Nephron (organoid): ENCODE data around the gene KCNJ9.

Experiments
- H3K27ac Mint-ChIP-seq, 3 experiments: 2 replicates each; pipeline ENCODE4 v1.8.0; 2020; ENCODE audit warnings: mixed read lengths in 3 of 3, mild to moderate bottlenecking in 2 of 3, moderate library complexity in 1 of 3
- H3K27me3 Mint-ChIP-seq: 2 replicates; pipeline ENCODE4 v1.8.0; 2021; ENCODE audit warnings: low read depth, mild to moderate bottlenecking, moderate library complexity, mixed read lengths
- H3K36me3 Mint-ChIP-seq: 2 replicates; pipeline ENCODE4 v1.8.0; 2020; ENCODE audit warnings: low read depth, mixed read lengths
- H3K4me1 Mint-ChIP-seq: 2 replicates; pipeline ENCODE4 v1.8.0; 2020; ENCODE audit warnings: mixed read lengths
- H3K4me3 Mint-ChIP-seq, 3 experiments: 2 replicates each; pipeline ENCODE4 v1.8.0; 2020; ENCODE audit warnings: mild to moderate bottlenecking in 3 of 3, mixed read lengths in 3 of 3, moderate library complexity in 2 of 3
- H3K9me3 Mint-ChIP-seq: 2 replicates; pipeline ENCODE4 v1.8.0; 2020; ENCODE audit warnings: mixed read lengths
- TF ChIP-seq, protein P1 (sequence below), 3 experiments: fragments of 200-600 bp; sonication (generic); IDR thresholded peaks; one replicate each; pipeline ENCODE4 v1.5.0; 2021; ENCODE audit warnings: antibody characterized with exemption in 3 of 3; ENCODE audit not compliant: unreplicated experiment in 3 of 3

Gene KCNJ9

GRCh38 chr1:160117300-160117699 is 36.0 kb downstream of the KCNJ9 start:
- peaks cover 70% of the 10 kb centered on the region for H3K4me1 Mint-ChIP-seq
- no peaks in the 10 kb centered on the region for H3K36me3 Mint-ChIP-seq
- TF ChIP-seq, protein P1, sequence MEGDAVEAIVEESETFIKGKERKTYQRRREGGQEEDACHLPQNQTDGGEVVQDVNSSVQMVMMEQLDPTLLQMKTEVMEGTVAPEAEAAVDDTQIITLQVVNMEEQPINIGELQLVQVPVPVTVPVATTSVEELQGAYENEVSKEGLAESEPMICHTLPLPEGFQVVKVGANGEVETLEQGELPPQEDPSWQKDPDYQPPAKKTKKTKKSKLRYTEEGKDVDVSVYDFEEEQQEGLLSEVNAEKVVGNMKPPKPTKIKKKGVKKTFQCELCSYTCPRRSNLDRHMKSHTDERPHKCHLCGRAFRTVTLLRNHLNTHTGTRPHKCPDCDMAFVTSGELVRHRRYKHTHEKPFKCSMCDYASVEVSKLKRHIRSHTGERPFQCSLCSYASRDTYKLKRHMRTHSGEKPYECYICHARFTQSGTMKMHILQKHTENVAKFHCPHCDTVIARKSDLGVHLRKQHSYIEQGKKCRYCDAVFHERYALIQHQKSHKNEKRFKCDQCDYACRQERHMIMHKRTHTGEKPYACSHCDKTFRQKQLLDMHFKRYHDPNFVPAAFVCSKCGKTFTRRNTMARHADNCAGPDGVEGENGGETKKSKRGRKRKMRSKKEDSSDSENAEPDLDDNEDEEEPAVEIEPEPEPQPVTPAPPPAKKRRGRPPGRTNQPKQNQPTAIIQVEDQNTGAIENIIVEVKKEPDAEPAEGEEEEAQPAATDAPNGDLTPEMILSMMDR (IDR thresholded peaks at IDR 0.05; ENCODE audit: unreplicated experiment in 3 of 3), result no peak
- no peaks in the 10 kb centered on the region for H3K27me3 Mint-ChIP-seq
- peak overlapping the region; percentile 76 to 93 (median 86) for H3K4me3 Mint-ChIP-seq
- no peaks in the 10 kb centered on the region for H3K9me3 Mint-ChIP-seq
- H3K27ac Mint-ChIP-seq, result peak overlapping the region; percentile 23 to 73 (median 60)

DNA sequence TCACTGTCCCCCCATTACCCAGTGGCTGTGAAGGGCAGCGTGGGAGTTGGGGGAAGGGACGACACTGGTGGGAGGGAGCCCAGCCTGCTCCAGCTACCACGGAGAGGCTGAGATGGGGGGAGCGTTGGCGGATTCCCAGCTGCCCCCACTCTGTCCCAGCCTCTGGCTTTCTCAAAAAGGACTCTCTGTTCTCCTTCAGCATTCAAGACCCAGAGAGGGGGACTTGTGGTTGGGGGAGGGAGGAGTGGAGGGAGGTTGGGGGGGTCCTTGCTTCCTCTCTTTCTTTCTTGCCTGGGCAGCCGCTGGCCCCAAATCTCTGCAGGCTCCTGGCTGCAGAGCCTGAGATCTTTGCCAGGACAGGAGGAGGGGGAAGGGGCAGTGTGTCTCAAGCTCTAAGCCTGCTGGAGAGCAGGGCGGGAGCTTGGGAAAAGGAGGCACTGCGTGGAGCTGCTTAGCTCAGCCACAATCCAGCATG is 36.4 kb downstream of the KCNJ9 start:
- H3K4me1 Mint-ChIP-seq, result peaks cover 65% of the 10 kb centered on the region
- H3K4me3 Mint-ChIP-seq, result peak overlapping the region; percentile 56 to 93 (median 70)
- H3K27me3 Mint-ChIP-seq, result no peaks in the 10 kb centered on the region
- H3K27ac Mint-ChIP-seq, result peak overlapping the region; percentile 23 to 73 (median 60)
- TF ChIP-seq, protein P1 (IDR thresholded peaks at IDR 0.05; ENCODE audit: unreplicated experiment in 3 of 3), result no peak
- H3K9me3 Mint-ChIP-seq, result no peaks in the 10 kb centered on the region
- no peaks in the 10 kb centered on the region for H3K36me3 Mint-ChIP-seq

- Mint-ChIP-seq H3K36me3 (no peaks in the 10 kb centered on the region), H3K27ac (peak overlapping the region; percentile 23 to 65 (median 60)), H3K9me3 (no peaks in the 10 kb centered on the region), H3K4me3 (peak overlapping the region in 1 of 3 experiments; percentile 93), H3K4me1 (peaks cover 55% of the 10 kb centered on the region), H3K27me3 (no peaks in the 10 kb centered on the region)
- TF ChIP-seq, protein P1 (IDR thresholded peaks at IDR 0.05; ENCODE audit: unreplicated experiment in 3 of 3), result no peak
These were observed 37.6 kb downstream of the KCNJ9 start for GRCh38 chr1:160118928-160119327.

DNA sequence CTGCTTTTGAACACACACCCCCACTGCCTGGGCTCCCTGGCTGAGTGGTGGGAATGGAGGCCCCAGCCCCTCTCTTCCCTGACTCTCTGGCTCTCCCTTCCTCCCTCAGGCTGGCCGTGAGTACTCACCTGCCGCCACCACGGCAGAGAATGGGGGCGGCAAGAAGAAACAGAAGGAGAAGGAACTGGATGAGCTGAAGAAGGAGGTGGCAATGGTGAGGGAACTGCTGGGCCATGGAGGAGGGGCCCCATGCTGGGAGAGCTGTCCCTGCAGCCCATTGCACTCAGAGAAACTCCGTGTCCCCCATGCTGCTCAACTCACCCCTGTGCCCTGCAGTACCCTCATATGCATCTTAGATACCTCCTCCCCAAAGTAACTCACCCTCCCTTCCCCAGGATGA is 39.5 kb downstream of the KCNJ9 start:
- Mint-ChIP-seq H3K27me3 (no peaks in the 10 kb centered on the region), H3K4me3 (no peak overlapping the region), H3K9me3 (no peaks in the 10 kb centered on the region), H3K36me3 (no peaks in the 10 kb centered on the region), H3K4me1 (peaks cover 41% of the 10 kb centered on the region), H3K27ac (no peak overlapping the region)
- TF ChIP-seq, protein P1 (IDR thresholded peaks at IDR 0.05; ENCODE audit: unreplicated experiment in 3 of 3), result no peak

DNA sequence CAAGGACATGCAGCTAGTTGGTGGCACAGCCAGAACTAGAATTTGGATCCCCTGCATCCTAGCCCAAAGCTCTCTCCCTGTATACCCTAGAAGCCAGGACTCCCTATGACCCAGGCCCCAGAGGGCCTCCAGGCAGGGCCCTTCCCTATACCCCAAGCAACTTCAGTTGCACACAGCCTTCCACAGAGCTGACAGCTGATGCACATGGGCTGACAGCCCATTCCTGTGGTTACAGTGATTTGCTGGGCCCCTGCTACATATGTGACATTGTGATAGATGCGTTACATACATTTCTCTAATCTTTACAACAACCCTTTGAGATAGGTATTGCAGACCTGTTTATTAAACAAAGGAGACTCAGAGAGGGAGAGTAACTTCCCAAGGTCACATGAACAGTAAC is 40.0 kb downstream of the KCNJ9 start:
- Mint-ChIP-seq H3K4me1 (peaks cover 35% of the 10 kb centered on the region), H3K27ac (no peak overlapping the region), H3K27me3 (no peaks in the 10 kb centered on the region), H3K9me3 (no peaks in the 10 kb centered on the region), H3K36me3 (no peaks in the 10 kb centered on the region), H3K4me3 (no peak overlapping the region)
- TF ChIP-seq, protein P1 (IDR thresholded peaks at IDR 0.05; ENCODE audit: unreplicated experiment in 3 of 3), result no peak

GRCh38 chr1:160122978-160123495 is 41.7 kb downstream of the KCNJ9 start:
- H3K27me3 Mint-ChIP-seq, result no peaks in the 10 kb centered on the region
- H3K4me3 Mint-ChIP-seq, result no peak overlapping the region
- peaks cover 9% of the 10 kb centered on the region for H3K36me3 Mint-ChIP-seq
- TF ChIP-seq, protein P1 (IDR thresholded peaks at IDR 0.05; ENCODE audit: unreplicated experiment in 3 of 3), result no peak
- H3K27ac Mint-ChIP-seq, result peak overlapping the region in 1 of 3 experiments; percentile 74
- H3K4me1 Mint-ChIP-seq, result peaks cover 21% of the 10 kb centered on the region
- H3K9me3 Mint-ChIP-seq, result no peaks in the 10 kb centered on the region
